ENCODE data around the gene CYB5D1.

Gene CYB5D1

GRCh38 chr17:7889166-7889955 is 31.6 kb downstream of the CYB5D1 start:
- peak overlapping the region; percentile 14 for H2AK5ac ChIP-seq (ENCODE audit: low read length, severe bottlenecking)
- H2BK15ac ChIP-seq (ENCODE audit: low read depth, poor library complexity, severe bottlenecking): no peak overlapping the region
- no peaks in the 10 kb centered on the region for H3K9me3 ChIP-seq (ENCODE audit: control insufficient read depth, low read length)
- 48% methylated on average over 11 of the region's 11 CpGs for whole genome bisulfite sequencing
- peak overlapping the region; percentile 50 to 71 for H2BK12ac ChIP-seq (ENCODE audit: low read length in 2 of 2)
- H3K14ac ChIP-seq (ENCODE audit: low read length in 2 of 2): peak overlapping the region in 1 of 2 experiments; percentile 4
- peak overlapping the region; percentile 22 for H2BK5ac ChIP-seq (ENCODE audit: low read depth, low read length, poor library complexity, severe bottlenecking)
- peaks cover 20% of the 10 kb centered on the region for H3K4me1 ChIP-seq (ENCODE audit: control insufficient read depth, insufficient read depth, low read depth, low read length)
- peak overlapping the region in 1 of 2 experiments; percentile 90 for H3K4ac ChIP-seq (ENCODE audit: low read depth in 1 of 2, low read length in 2 of 2)
- peaks cover 36% of the 10 kb centered on the region in 2 experiments for H3K36me3 ChIP-seq (ENCODE audit: control insufficient read depth in 1 of 2, insufficient read depth in 2 of 2, low read depth in 1 of 2, low read length in 2 of 2)
- H2BK120ac ChIP-seq (ENCODE audit: low read depth, low read length): no peak overlapping the region
- peak overlapping the region; percentile 88 for H3K9ac ChIP-seq (ENCODE audit: low read length)
- no peaks in the 10 kb centered on the region for H3K27me3 ChIP-seq (ENCODE audit: control insufficient read depth in 1 of 2, insufficient read depth in 1 of 2, low read length in 2 of 2)
- H3K27ac ChIP-seq (ENCODE audit: low read length, poor library complexity, severe bottlenecking): peak overlapping the region; percentile 96
- H3K4me3 ChIP-seq (ENCODE audit: insufficient read depth in 1 of 2, low read depth in 1 of 2, low read length in 2 of 2): peak overlapping the region in 1 of 2 experiments; percentile 94
- no peak overlapping the region for H4K8ac ChIP-seq (ENCODE audit: low read length)
- H4K91ac ChIP-seq (ENCODE audit: low read length): peak overlapping the region; percentile 73
- DNase-seq: peak; percentile 94
- peaks cover 31% of the 10 kb centered on the region for H3K79me1 ChIP-seq (replicated peaks; ENCODE audit: low read length, poor library complexity, severe bottlenecking)
- peak overlapping the region in 1 of 2 experiments; percentile 83 for H3K18ac ChIP-seq (ENCODE audit: low read depth in 1 of 2, low read length in 2 of 2)
- peak overlapping the region; percentile 92 for H3K4me2 ChIP-seq (ENCODE audit: low read length, poor library complexity, severe bottlenecking)
- no peak overlapping the region for H3K23ac ChIP-seq (ENCODE audit: low read length in 2 of 2)
- no peak overlapping the region for H2AFZ ChIP-seq (ENCODE audit: low read depth, low read length)

- Histone ChIP-seq H2AK5ac (ENCODE audit: low read length, severe bottlenecking) (no peak overlapping the region), H3K14ac (ENCODE audit: low read length in 2 of 2) (no peak overlapping the region), H4K8ac (ENCODE audit: low read length) (no peak overlapping the region), H3K36me3 (ENCODE audit: control insufficient read depth in 1 of 2, insufficient read depth in 2 of 2, low read depth in 1 of 2, low read length in 2 of 2) (peaks cover 63 to 68% of the 10 kb centered on the region in 2 experiments), H3K18ac (ENCODE audit: low read depth in 1 of 2, low read length in 2 of 2) (no peak overlapping the region), H3K9ac (ENCODE audit: low read length) (no peak overlapping the region), H4K91ac (ENCODE audit: low read length) (no peak overlapping the region), H2BK120ac (ENCODE audit: low read depth, low read length) (no peak overlapping the region), H3K4ac (ENCODE audit: low read depth in 1 of 2, low read length in 2 of 2) (no peak overlapping the region), H3K4me2 (ENCODE audit: low read length, poor library complexity, severe bottlenecking) (no peak overlapping the region), H3K27me3 (ENCODE audit: control insufficient read depth in 1 of 2, insufficient read depth in 1 of 2, low read length in 2 of 2) (no peaks in the 10 kb centered on the region), H2BK12ac (ENCODE audit: low read length in 2 of 2) (no peak overlapping the region), H2BK15ac (ENCODE audit: low read depth, poor library complexity, severe bottlenecking) (no peak overlapping the region), H3K23ac (ENCODE audit: low read length in 2 of 2) (no peak overlapping the region), H3K79me1 (replicated peaks; ENCODE audit: low read length, poor library complexity, severe bottlenecking) (peaks cover 50% of the 10 kb centered on the region), H3K4me3 (ENCODE audit: insufficient read depth in 1 of 2, low read depth in 1 of 2, low read length in 2 of 2) (no peak overlapping the region), H2AFZ (ENCODE audit: low read depth, low read length) (no peak overlapping the region), H3K27ac (ENCODE audit: low read length, poor library complexity, severe bottlenecking) (no peak overlapping the region), H2BK5ac (ENCODE audit: low read depth, low read length, poor library complexity, severe bottlenecking) (no peak overlapping the region), H3K9me3 (ENCODE audit: control insufficient read depth, low read length) (no peaks in the 10 kb centered on the region), H3K4me1 (ENCODE audit: control insufficient read depth, insufficient read depth, low read depth, low read length) (peaks cover 11% of the 10 kb centered on the region)
- DNase-seq: no peak
- WGBS: 95% methylated on average over 11 of the region's 15 CpGs
Observed at GRCh38 chr17:7893187-7893880, 35.5 kb downstream of the CYB5D1 start.

- Histone ChIP-seq H3K27ac (ENCODE audit: low read length, poor library complexity, severe bottlenecking) (no peak overlapping the region), H4K91ac (ENCODE audit: low read length) (no peak overlapping the region), H3K4ac (ENCODE audit: low read depth in 1 of 2, low read length in 2 of 2) (no peak overlapping the region), H3K23ac (ENCODE audit: low read length in 2 of 2) (no peak overlapping the region), H2BK15ac (ENCODE audit: low read depth, poor library complexity, severe bottlenecking) (no peak overlapping the region), H3K79me1 (replicated peaks; ENCODE audit: low read length, poor library complexity, severe bottlenecking) (peaks cover 58% of the 10 kb centered on the region), H2BK5ac (ENCODE audit: low read depth, low read length, poor library complexity, severe bottlenecking) (no peak overlapping the region), H3K9me3 (ENCODE audit: control insufficient read depth, low read length) (no peaks in the 10 kb centered on the region), H2AK5ac (ENCODE audit: low read length, severe bottlenecking) (no peak overlapping the region), H3K4me3 (ENCODE audit: insufficient read depth in 1 of 2, low read depth in 1 of 2, low read length in 2 of 2) (no peak overlapping the region), H2BK12ac (ENCODE audit: low read length in 2 of 2) (no peak overlapping the region), H3K9ac (ENCODE audit: low read length) (peak overlapping the region; percentile 5), H3K18ac (ENCODE audit: low read depth in 1 of 2, low read length in 2 of 2) (no peak overlapping the region), H3K27me3 (ENCODE audit: control insufficient read depth in 1 of 2, insufficient read depth in 1 of 2, low read length in 2 of 2) (no peaks in the 10 kb centered on the region), H3K14ac (ENCODE audit: low read length in 2 of 2) (no peak overlapping the region), H3K4me2 (ENCODE audit: low read length, poor library complexity, severe bottlenecking) (no peak overlapping the region), H2AFZ (ENCODE audit: low read depth, low read length) (no peak overlapping the region), H3K4me1 (ENCODE audit: control insufficient read depth, insufficient read depth, low read depth, low read length) (peaks cover 4% of the 10 kb centered on the region), H4K8ac (ENCODE audit: low read length) (no peak overlapping the region), H2BK120ac (ENCODE audit: low read depth, low read length) (no peak overlapping the region), H3K36me3 (ENCODE audit: control insufficient read depth in 1 of 2, insufficient read depth in 2 of 2, low read depth in 1 of 2, low read length in 2 of 2) (peaks cover 72 to 77% of the 10 kb centered on the region in 2 experiments)
- WGBS: 99% methylated on average over 7 of the region's 9 CpGs
- no peak for DNase-seq
Observed at GRCh38 chr17:7894226-7894625, 36.4 kb downstream of the CYB5D1 start.

GRCh38 chr17:7894866-7895265 is 37.1 kb downstream of the CYB5D1 start:
- Histone ChIP-seq H3K79me1 (replicated peaks; ENCODE audit: low read length, poor library complexity, severe bottlenecking) (peaks cover 60% of the 10 kb centered on the region), H3K4me1 (ENCODE audit: control insufficient read depth, insufficient read depth, low read depth, low read length) (no peaks in the 10 kb centered on the region), H2AK5ac (ENCODE audit: low read length, severe bottlenecking) (no peak overlapping the region), H2BK15ac (ENCODE audit: low read depth, poor library complexity, severe bottlenecking) (no peak overlapping the region), H3K9ac (ENCODE audit: low read length) (peak overlapping the region; percentile 5), H3K14ac (ENCODE audit: low read length in 2 of 2) (no peak overlapping the region), H3K4ac (ENCODE audit: low read depth in 1 of 2, low read length in 2 of 2) (no peak overlapping the region), H3K36me3 (ENCODE audit: control insufficient read depth in 1 of 2, insufficient read depth in 2 of 2, low read depth in 1 of 2, low read length in 2 of 2) (peaks cover 78 to 84% of the 10 kb centered on the region in 2 experiments), H2AFZ (ENCODE audit: low read depth, low read length) (no peak overlapping the region), H4K8ac (ENCODE audit: low read length) (no peak overlapping the region), H4K91ac (ENCODE audit: low read length) (no peak overlapping the region), H3K27ac (ENCODE audit: low read length, poor library complexity, severe bottlenecking) (no peak overlapping the region), H2BK5ac (ENCODE audit: low read depth, low read length, poor library complexity, severe bottlenecking) (no peak overlapping the region), H3K18ac (ENCODE audit: low read depth in 1 of 2, low read length in 2 of 2) (no peak overlapping the region), H3K4me3 (ENCODE audit: insufficient read depth in 1 of 2, low read depth in 1 of 2, low read length in 2 of 2) (no peak overlapping the region), H3K9me3 (ENCODE audit: control insufficient read depth, low read length) (no peaks in the 10 kb centered on the region), H3K23ac (ENCODE audit: low read length in 2 of 2) (no peak overlapping the region), H3K4me2 (ENCODE audit: low read length, poor library complexity, severe bottlenecking) (no peak overlapping the region), H2BK120ac (ENCODE audit: low read depth, low read length) (no peak overlapping the region), H2BK12ac (ENCODE audit: low read length in 2 of 2) (no peak overlapping the region), H3K27me3 (ENCODE audit: control insufficient read depth in 1 of 2, insufficient read depth in 1 of 2, low read length in 2 of 2) (no peaks in the 10 kb centered on the region)
- WGBS: 95% methylated on average over 8 of the region's 8 CpGs
- no peak for DNase-seq
